ENCODE data around the gene SLC24A3. TPM values are rescaled to one million over a fixed set of nuclear protein-coding genes. Genes with fewer than 3 reads are reported as not detected.

SLC24A3 gene
- total RNA-seq, 4 donors from 2014 or later = 1.6 to 38.8 (median 3.7) TPM

DNA sequence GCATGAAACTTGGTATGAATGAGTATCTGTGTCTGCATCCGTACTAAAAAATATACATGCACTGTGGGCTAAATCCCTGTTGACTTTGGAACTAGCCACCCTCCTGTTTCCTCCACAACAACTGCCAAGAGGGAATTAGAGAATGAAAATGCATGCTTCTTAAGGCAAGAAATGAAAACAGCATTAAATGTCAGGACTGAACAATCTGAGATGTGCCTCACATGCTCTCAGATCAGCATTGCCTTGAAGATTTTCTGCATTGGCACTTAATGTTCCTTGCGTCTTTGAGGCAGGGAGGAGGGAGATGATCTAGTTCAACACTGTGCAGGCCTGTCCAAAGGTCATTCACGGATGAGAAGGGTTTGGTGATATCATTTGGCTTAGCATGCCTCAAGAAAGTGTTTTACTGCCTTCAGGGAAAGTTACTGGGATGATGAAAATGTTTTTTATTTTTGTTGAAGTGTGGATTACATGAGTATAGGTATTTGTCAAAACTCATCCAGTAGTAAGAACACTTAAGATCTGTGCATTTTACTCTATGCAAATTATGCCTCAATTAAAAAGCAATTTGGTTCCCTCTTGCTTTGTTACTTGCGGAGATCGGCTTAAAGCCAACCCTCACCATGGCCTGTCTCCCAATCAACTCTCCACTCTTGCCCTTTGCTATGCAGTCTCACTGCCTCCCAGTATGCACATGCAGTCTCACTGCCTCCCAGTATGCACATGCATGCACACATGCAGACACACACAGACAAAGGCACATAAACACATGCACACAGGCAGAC is 498.1 kb downstream of the SLC24A3 start:
- Histone ChIP-seq H3K36me3 (no peaks in the 10 kb centered on the region), H3K9me3 (no peaks in the 10 kb centered on the region), H3K27ac (peak overlapping the region in 2 of 4 donors; percentile 62 to 67), H3K4me1 (peaks cover 0 to 13% (median 0%) of the 10 kb centered on the region in 4 donors), H3K4me3 (no peak overlapping the region), H3K27me3 (no peaks in the 10 kb centered on the region)
- TF ChIP-seq, protein P1, sequence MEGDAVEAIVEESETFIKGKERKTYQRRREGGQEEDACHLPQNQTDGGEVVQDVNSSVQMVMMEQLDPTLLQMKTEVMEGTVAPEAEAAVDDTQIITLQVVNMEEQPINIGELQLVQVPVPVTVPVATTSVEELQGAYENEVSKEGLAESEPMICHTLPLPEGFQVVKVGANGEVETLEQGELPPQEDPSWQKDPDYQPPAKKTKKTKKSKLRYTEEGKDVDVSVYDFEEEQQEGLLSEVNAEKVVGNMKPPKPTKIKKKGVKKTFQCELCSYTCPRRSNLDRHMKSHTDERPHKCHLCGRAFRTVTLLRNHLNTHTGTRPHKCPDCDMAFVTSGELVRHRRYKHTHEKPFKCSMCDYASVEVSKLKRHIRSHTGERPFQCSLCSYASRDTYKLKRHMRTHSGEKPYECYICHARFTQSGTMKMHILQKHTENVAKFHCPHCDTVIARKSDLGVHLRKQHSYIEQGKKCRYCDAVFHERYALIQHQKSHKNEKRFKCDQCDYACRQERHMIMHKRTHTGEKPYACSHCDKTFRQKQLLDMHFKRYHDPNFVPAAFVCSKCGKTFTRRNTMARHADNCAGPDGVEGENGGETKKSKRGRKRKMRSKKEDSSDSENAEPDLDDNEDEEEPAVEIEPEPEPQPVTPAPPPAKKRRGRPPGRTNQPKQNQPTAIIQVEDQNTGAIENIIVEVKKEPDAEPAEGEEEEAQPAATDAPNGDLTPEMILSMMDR (IDR thresholded peaks at IDR 0.05) = no peak
- TF ChIP-seq POLR2A (IDR thresholded peaks at IDR 0.05) = no peak
- peak in 1 of 3 donors; percentile 79 for DNase-seq

DNA sequence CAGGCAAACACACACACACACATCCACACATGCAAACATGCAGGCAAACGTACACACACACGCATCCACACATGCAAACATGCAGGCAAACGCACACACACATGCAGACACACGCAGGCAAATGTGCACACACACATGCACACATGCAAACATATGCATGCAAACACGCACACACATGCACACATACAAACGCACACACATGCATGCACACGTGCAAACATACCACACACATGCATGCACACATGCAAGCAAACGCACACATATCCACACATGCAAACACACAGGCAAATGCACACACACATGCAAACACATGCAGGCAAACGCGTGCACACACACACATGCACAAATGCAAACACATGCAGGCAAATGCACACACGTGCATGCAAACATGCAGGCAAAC is 498.7 kb downstream of the SLC24A3 start:
- peaks cover 0 to 13% (median 0%) of the 10 kb centered on the region in 4 donors for H3K4me1 ChIP-seq
- H3K27me3 ChIP-seq = no peaks in the 10 kb centered on the region
- no peaks in the 10 kb centered on the region for H3K9me3 ChIP-seq
- no peak overlapping the region for H3K4me3 ChIP-seq
- H3K36me3 ChIP-seq = no peaks in the 10 kb centered on the region
- H3K27ac ChIP-seq = no peak overlapping the region
- no peak for TF ChIP-seq POLR2A (IDR thresholded peaks at IDR 0.05)
- TF ChIP-seq, protein P1 (IDR thresholded peaks at IDR 0.05) = no peak
- no peak for DNase-seq

DNA sequence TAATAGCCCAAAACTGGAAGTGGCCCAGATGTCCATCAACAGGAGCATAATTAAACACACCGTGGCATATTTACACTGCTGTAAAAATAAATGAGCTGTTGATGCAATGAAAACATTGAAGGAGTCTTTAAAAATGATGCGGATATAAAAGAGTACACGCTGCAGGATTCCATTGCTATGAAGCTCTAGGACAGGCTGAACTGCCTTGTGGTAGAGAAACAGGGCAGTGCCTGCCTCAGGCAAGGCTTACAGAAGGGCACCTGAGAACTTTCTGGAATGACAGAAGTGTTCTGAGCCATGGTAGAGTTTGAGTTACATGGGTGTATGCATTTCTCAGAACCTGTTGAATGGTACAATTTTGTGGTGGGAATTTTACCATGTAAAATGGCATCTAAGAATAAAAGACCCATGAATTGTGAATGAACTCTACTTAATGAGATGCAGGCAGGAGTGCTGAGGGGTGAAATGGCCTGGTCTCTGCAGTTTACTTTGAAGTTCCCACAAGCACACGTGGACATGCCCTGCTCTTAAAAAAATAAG is 500.3 kb downstream of the SLC24A3 start:
- DNase-seq = no peak
- TF ChIP-seq POLR2A (IDR thresholded peaks at IDR 0.05) = no peak
- TF ChIP-seq, protein P1 (IDR thresholded peaks at IDR 0.05) = no peak
- Histone ChIP-seq H3K4me1 (peaks cover 0 to 13% (median 0%) of the 10 kb centered on the region in 4 donors), H3K27ac (peak overlapping the region in 1 of 4 donors; percentile 44), H3K4me3 (no peak overlapping the region), H3K9me3 (no peaks in the 10 kb centered on the region), H3K27me3 (no peaks in the 10 kb centered on the region), H3K36me3 (no peaks in the 10 kb centered on the region)

DNA sequence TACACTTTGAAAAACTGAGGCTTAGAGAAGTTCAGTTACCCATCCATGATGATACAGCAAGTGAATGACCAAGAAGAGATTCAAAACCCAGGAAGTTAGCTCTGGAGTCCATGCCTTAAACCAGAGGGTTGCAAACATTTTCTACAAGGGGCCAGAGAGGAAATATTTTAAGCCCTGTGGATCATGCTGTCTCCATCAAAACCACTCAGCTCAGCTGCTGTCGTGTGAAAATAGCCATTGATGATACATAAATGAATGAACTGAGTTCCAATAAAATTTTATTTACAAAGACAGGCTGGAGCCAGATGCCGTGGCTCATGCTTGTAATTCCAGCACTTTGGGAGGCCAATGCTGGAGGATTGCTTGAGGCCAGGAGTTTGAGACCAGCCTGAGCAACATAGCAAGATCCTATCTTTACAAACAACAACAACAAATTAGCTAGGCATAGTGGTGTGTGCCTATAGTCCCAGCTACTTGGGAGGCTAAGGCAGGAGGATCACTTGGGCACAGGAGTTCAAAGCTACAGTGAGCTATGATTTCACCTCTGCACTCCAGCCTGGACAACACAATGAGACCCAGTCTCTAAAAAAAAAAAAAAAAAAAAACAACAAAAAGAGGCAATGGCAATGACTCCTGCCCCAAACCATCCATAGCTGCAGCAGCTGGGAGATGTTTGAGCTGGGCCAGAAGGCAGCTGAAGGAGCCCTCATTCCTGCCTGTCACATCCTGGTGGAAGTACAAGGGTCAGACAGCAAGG is 501.6 kb downstream of the SLC24A3 start:
- Histone ChIP-seq H3K4me3 (no peak overlapping the region), H3K36me3 (no peaks in the 10 kb centered on the region), H3K27me3 (no peaks in the 10 kb centered on the region), H3K9me3 (no peaks in the 10 kb centered on the region), H3K27ac (peak overlapping the region in 1 of 4 donors; percentile 21), H3K4me1 (peaks cover 0 to 13% (median 0%) of the 10 kb centered on the region in 4 donors)
- DNase-seq = no peak
- TF ChIP-seq, protein P1 (IDR thresholded peaks at IDR 0.05) = no peak
- no peak for TF ChIP-seq POLR2A (IDR thresholded peaks at IDR 0.05)

DNA sequence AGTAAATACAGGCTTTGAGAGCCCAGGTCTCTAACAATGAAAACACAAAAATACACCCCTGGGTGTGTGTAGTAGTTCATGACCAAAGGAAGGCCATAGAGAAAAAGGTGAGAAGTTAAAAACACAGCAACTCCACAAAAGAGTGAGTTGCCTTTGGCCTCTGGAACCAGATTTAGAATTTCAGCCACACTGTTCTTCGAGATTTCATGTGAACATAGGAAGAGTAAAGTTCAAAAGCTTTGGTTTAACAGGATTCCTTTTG is 502.1 kb downstream of the SLC24A3 start:
- H3K36me3 ChIP-seq = no peaks in the 10 kb centered on the region
- no peaks in the 10 kb centered on the region for H3K9me3 ChIP-seq
- H3K4me1 ChIP-seq = peaks cover 0 to 13% (median 0%) of the 10 kb centered on the region in 4 donors
- DNase-seq = no peak
- H3K27me3 ChIP-seq = no peaks in the 10 kb centered on the region
- H3K4me3 ChIP-seq = no peak overlapping the region
- TF ChIP-seq POLR2A (IDR thresholded peaks at IDR 0.05) = no peak
- TF ChIP-seq, protein P1 (IDR thresholded peaks at IDR 0.05) = peak in 1 of 6 experiments; percentile 6
- H3K27ac ChIP-seq = peak overlapping the region in 2 of 4 donors; percentile 38 to 48
